AG09309 (cell line): ENCODE results near the gene C20orf141.
"Not testable (repeated sequence)": the region's sequence is repeated elsewhere in the genome, so short reads cannot be mapped to it uniquely, and the experiment has no call there.

ENCODE experiments used
- DNase-seq: peaks from one replicate; pipeline ENCODE4 v3.0.0-alpha.2; 2010; ENCODE audit warnings: low read depth
- H3K4me3 ChIP-seq: 2 replicates; pipeline ENCODE4 v1.5.1; 2011; ENCODE audit warnings: mild to moderate bottlenecking, low read depth, low read length, moderate library complexity; ENCODE audit not compliant: control insufficient read depth
- CTCF ChIP-seq: IDR thresholded peaks from 2 replicates; pipeline ENCODE4 v1.5.1; 2011; ENCODE audit warnings: mild to moderate bottlenecking, low read depth, low read length, inconsistent platforms; ENCODE audit not compliant: insufficient read depth, control insufficient read depth; ENCODE audit errors: missing control alignments

C20orf141 gene

GRCh38 chr20:2805689-2806350 lies 9.0 kb upstream of the C20orf141 start:
- no peak overlapping the region for H3K4me3 ChIP-seq
- no peak for DNase-seq
- TF ChIP-seq CTCF, result no peak

GRCh38 chr20:2806351-2806701 lies 8.5 kb upstream of the C20orf141 start:
- H3K4me3 ChIP-seq, result no peak overlapping the region
- TF ChIP-seq CTCF, result no peak
- no peak for DNase-seq

GRCh38 chr20:2807019-2807418 lies 7.8 kb upstream of the C20orf141 start:
- no peak for DNase-seq
- TF ChIP-seq CTCF, result no peak
- no peak overlapping the region for H3K4me3 ChIP-seq

GRCh38 chr20:2807929-2808328 lies 6.9 kb upstream of the C20orf141 start:
- not testable (repeated sequence) for H3K4me3 ChIP-seq, DNase-seq

- H3K4me3 ChIP-seq, result no peak overlapping the region
- no peak for TF ChIP-seq CTCF
- DNase-seq, result no peak
Observed at GRCh38 chr20:2809690-2810089, 5.1 kb upstream of the C20orf141 start.

GRCh38 chr20:2812189-2812588 lies 2.6 kb upstream of the C20orf141 start:
- no peak overlapping the region for H3K4me3 ChIP-seq
- no peak for DNase-seq
- no peak for TF ChIP-seq CTCF

- DNase-seq, result no peak
- no peak overlapping the region for H3K4me3 ChIP-seq
- TF ChIP-seq CTCF, result no peak
Observed at GRCh38 chr20:2814076-2814475, 711 bp upstream of the C20orf141 start.
